NCI-H748 treated with DMSO at 0.1 percent for 48 hours (cell line): ENCODE results near the gene DOCK2.

ENCODE experiments used
- DNase-seq: peaks from one replicate; lab custom pipeline; 2025; lab: John Stamatoyannopoulos, UW

DOCK2 gene

DNA sequence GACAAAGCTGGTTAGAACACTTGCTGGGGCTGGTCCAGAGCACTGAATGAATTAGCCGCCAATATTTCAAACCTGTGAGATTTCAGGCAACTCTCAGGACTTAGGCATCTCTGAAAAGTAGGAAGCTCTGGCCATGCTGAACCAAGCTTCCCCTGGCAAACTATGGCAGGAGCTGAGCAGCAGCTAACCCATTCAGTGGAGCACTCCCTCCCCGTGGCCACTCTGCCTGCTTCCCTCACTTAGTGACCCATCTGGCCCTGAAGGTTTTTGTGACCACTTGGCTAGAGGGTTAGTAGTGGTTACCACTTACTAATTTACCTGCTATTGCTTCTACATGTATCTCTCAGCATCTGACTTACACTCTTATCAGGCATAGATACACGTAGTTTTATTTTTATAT is 494.2 kb downstream of the DOCK2 start:
- no peak for DNase-seq

DNA sequence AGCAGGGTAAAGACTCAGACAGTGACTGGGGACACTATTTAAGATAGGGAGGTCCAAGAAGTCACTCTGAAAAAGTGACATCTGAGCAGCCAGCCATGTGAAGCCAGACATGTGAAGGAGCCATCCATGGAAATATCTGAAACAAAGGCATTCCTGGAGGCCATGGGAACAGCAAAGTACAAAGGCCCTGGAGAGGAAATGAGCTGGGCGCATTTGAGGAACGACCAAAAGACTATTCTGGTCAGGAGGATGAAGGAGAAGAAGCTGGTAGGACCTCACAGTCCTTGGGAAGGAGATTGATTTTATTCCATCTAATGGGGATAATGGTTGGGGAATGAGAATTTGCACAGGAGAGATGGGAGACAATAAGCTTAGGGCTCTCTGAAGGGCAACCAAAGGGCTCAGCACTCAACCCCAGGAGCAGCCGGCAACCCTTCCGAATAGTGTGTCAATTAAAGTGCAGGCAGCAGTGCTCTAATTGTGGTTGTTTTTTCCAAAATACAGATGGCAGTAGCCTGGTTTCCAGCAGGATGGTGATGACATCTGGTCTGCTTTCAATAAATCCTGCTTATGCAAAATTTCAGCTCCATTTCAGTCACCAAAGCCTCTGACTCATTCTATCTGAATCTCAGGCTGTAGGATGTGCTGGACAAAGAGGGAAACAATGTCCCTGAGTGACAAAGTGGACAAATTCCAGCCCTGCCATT is 495.3 kb downstream of the DOCK2 start:
- no peak for DNase-seq
